ENCODE data around the gene HAGHL. TPM values are rescaled to one million over a fixed set of nuclear protein-coding genes. Genes with fewer than 3 reads are reported as not detected.

The HAGHL gene
- polyA plus RNA-seq, 1 experiment = 7.0 TPM

DNA sequence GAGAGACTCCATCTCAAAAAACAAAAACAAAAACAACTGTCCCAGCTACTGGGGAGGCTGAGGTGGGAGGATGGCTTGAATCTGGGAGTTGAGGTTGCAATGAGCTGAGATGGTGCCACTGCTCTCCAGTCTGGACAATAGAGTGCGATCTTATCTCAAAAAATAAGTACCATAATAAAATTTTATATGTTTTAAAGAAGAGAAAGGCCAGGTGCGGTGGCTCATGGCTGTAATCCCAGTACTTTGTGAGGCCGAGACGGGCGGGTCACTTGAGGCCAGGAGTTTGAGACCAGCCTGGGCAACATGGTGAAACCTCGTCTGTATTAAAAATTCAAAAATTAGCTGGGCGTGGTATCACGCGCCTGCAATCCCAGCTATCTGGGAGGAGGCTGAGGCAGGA lies 49.9 kb downstream of the HAGHL start:
- TF ChIP-seq, protein P1, sequence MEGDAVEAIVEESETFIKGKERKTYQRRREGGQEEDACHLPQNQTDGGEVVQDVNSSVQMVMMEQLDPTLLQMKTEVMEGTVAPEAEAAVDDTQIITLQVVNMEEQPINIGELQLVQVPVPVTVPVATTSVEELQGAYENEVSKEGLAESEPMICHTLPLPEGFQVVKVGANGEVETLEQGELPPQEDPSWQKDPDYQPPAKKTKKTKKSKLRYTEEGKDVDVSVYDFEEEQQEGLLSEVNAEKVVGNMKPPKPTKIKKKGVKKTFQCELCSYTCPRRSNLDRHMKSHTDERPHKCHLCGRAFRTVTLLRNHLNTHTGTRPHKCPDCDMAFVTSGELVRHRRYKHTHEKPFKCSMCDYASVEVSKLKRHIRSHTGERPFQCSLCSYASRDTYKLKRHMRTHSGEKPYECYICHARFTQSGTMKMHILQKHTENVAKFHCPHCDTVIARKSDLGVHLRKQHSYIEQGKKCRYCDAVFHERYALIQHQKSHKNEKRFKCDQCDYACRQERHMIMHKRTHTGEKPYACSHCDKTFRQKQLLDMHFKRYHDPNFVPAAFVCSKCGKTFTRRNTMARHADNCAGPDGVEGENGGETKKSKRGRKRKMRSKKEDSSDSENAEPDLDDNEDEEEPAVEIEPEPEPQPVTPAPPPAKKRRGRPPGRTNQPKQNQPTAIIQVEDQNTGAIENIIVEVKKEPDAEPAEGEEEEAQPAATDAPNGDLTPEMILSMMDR (IDR thresholded peaks at IDR 0.05; ENCODE audit: insufficient read depth, low read depth, low read length) = no peak
- ChIA-PET CTCF (interaction anchor here (0.8 to 2.0 kb wide), 3 partner anchors 9 to 65 kb away, joined by 3 to 18 read pairs (median 5); partner anchors contain the start of gene CIAO3), POLR2A (no interaction called here)

GRCh38 chr16:777826-778225 lies 50.9 kb downstream of the HAGHL start:
- Histone ChIP-seq H3K36me3 (ENCODE audit: control insufficient read depth, insufficient read depth, low read length) (no peaks in the 10 kb centered on the region), H3K4me3 (ENCODE audit: low read depth, low read length) (no peak overlapping the region), H3K27me3 (ENCODE audit: control insufficient read depth, insufficient read depth, low read length) (no peaks in the 10 kb centered on the region)
- CTCF ChIA-PET = interaction anchor here (1.1 to 2.0 kb wide), 2 partner anchors 8 to 29 kb away, joined by 3 to 18 read pairs; no protein-coding TSS in a partner anchor
- POLR2A ChIA-PET = no interaction called here
- DNase-seq (ENCODE audit: low read depth) = no peak
- TF ChIP-seq, protein P1 (IDR thresholded peaks at IDR 0.05; ENCODE audit: insufficient read depth, low read depth, low read length) = no peak

More for the DNA sequence above, 49.9 kb downstream of the HAGHL start:
- H3K4me3 ChIP-seq (ENCODE audit: low read depth, low read length) = no peak overlapping the region
- H3K27me3 ChIP-seq (ENCODE audit: control insufficient read depth, insufficient read depth, low read length) = no peaks in the 10 kb centered on the region
- no peaks in the 10 kb centered on the region for H3K36me3 ChIP-seq (ENCODE audit: control insufficient read depth, insufficient read depth, low read length)
- DNase-seq (ENCODE audit: low read depth) = no peak

DNA sequence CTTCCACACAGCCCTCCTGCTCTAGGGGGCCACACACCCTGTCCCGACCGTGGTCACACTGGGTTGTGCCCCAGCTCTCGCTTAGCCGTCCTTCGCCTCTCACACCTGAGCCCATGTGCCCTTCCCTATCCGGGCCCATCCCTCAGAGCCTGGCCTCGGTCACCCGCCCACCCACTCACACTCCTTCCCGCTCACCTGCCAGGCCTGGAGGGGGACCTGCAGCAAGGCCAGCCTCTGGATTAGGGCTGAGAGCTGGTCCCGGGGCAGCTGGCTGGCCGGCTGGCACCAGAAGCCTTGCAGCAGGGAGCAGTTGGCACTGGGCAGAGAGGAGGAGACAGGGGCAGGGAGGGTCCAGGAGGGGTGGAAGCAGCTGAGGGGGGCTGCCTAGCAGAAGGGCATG lies 51.5 kb downstream of the HAGHL start:
- POLR2A ChIA-PET = no interaction called here
- DNase-seq (ENCODE audit: low read depth) = no peak
- no peaks in the 10 kb centered on the region for H3K27me3 ChIP-seq (ENCODE audit: control insufficient read depth, insufficient read depth, low read length)
- no peak overlapping the region for H3K4me3 ChIP-seq (ENCODE audit: low read depth, low read length)
- no peaks in the 10 kb centered on the region for H3K36me3 ChIP-seq (ENCODE audit: control insufficient read depth, insufficient read depth, low read length)
- TF ChIP-seq, protein P1 (IDR thresholded peaks at IDR 0.05; ENCODE audit: insufficient read depth, low read depth, low read length) = no peak
- CTCF ChIA-PET = interaction anchor here (1.1 kb wide), 1 partner anchor 29 kb away, joined by 3 read pairs; no protein-coding TSS in a partner anchor

DNA sequence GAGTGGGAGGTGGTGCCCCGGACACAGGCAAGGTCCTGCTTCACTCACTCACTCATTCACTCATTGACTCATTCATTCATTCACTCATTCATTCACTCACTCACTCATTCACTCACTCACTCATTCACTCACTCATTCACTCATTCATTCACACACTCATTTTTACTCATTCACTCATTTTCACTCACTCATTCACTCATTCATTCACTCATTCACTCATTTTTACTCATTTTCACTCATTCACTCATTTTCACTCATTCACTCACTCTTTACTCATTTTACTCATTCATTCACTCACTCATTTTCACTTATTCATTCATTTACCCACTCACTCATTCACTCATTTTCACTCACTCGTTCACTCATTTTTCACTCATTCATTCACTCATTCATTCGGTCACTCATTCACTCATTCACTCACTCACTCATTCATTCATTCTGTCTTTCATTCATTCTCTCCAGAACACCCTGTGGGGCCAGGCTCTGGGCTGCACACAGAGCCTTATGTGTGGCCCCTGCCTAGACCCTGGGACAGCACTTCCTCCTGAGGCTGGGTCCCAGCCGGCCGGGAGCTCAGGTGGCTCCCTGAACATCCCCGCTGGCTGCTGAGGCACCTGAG lies 52.1 kb downstream of the HAGHL start:
- no peaks in the 10 kb centered on the region for H3K27me3 ChIP-seq (ENCODE audit: control insufficient read depth, insufficient read depth, low read length)
- H3K4me3 ChIP-seq (ENCODE audit: low read depth, low read length) = no peak overlapping the region
- H3K36me3 ChIP-seq (ENCODE audit: control insufficient read depth, insufficient read depth, low read length) = no peaks in the 10 kb centered on the region
- ChIA-PET POLR2A (no interaction called here), CTCF (interaction anchor here (1.1 kb wide), 1 partner anchor 30 kb away, joined by 3 read pairs; no protein-coding TSS in a partner anchor)
- TF ChIP-seq, protein P1 (IDR thresholded peaks at IDR 0.05; ENCODE audit: insufficient read depth, low read depth, low read length) = no peak
- no peak for DNase-seq (ENCODE audit: low read depth)

Small RNA genes within 50 kb of the gene (small RNA-seq; reads per million reads assigned to genes)
- not detected for gene MIR662 (ENCODE audit: insufficient read length, low read depth, low replicate concordance)

Other genes starting within 250 kb of the HAGHL start
- gene CAPN15, start 199.4 kb upstream of the HAGHL start, polyA plus RNA-seq (2011; rRNA removed) = 8.4 and 12.9 TPM in 2 replicates
- not detected in 2 replicates for gene PRR35, start 166.7 kb upstream of the HAGHL start, polyA plus RNA-seq (2011; rRNA removed)
- gene NHLRC4, start 160.1 kb upstream of the HAGHL start, polyA plus RNA-seq (2011; rRNA removed) = 0.31 and 0.66 TPM in 2 replicates
- gene PIGQ, start 157.1 kb upstream of the HAGHL start, polyA plus RNA-seq (2011; rRNA removed) = 15.4 and 26.6 TPM in 2 replicates
- gene RAB40C, start 137.0 kb upstream of the HAGHL start, polyA plus RNA-seq (2011; rRNA removed) = 6.5 and 7.6 TPM in 2 replicates
- not detected in 2 replicates for gene WFIKKN1, start 96.1 kb upstream of the HAGHL start, polyA plus RNA-seq (2011; rRNA removed)
- 77.2 and 105 TPM in 2 replicates for gene METTL26, start 90.8 kb upstream of the HAGHL start, polyA plus RNA-seq (2011; rRNA removed)
- 10.6 and 16.5 TPM in 2 replicates for gene MCRIP2, start 85.3 kb upstream of the HAGHL start, polyA plus RNA-seq (2011; rRNA removed)
- 6.2 and 10.0 TPM in 2 replicates for gene WDR90, start 77.7 kb upstream of the HAGHL start, polyA plus RNA-seq (2011; rRNA removed)
- gene RHOT2, start 59.0 kb upstream of the HAGHL start, polyA plus RNA-seq (2011; rRNA removed) = 37.1 and 81.7 TPM in 2 replicates
- gene RHBDL1, start 51.4 kb upstream of the HAGHL start, polyA plus RNA-seq (2011; rRNA removed) = 0.74 and 1.3 TPM in 2 replicates
- 75.9 and 148 TPM in 2 replicates for gene STUB1, start 46.7 kb upstream of the HAGHL start, polyA plus RNA-seq (2011; rRNA removed)
- 54.8 and 91.8 TPM in 2 replicates for gene JMJD8, start 42.8 kb upstream of the HAGHL start, polyA plus RNA-seq (2011; rRNA removed)
- 2.2 and 3.7 TPM in 2 replicates for gene WDR24, start 36.7 kb upstream of the HAGHL start, polyA plus RNA-seq (2011; rRNA removed)
- gene FBXL16, start 21.3 kb upstream of the HAGHL start, polyA plus RNA-seq (2011; rRNA removed) = 0.32 and 0.67 TPM in 2 replicates
- gene METRN, start 12.0 kb upstream of the HAGHL start, polyA plus RNA-seq (2011; rRNA removed) = 33.7 and 40.3 TPM in 2 replicates
- gene ANTKMT, start 6.0 kb upstream of the HAGHL start, polyA plus RNA-seq (2011; rRNA removed) = 7.7 and 10.7 TPM in 2 replicates
- gene CCDC78, start 663 bp upstream of the HAGHL start, polyA plus RNA-seq (2011; rRNA removed) = 0.77 and 2.4 TPM in 2 replicates
- gene CIAO3, start 13.9 kb downstream of the HAGHL start, polyA plus RNA-seq (2011; rRNA removed) = 16.1 and 23.1 TPM in 2 replicates
- 0.25 and 0.67 TPM in 2 replicates for gene MSLN, start 33.6 kb downstream of the HAGHL start, polyA plus RNA-seq (2011; rRNA removed)
- 13.7 and 24.7 TPM in 2 replicates for gene RPUSD1, start 61.3 kb downstream of the HAGHL start, polyA plus RNA-seq (2011; rRNA removed)
- 2.6 and 6.1 TPM in 2 replicates for gene CHTF18, start 61.5 kb downstream of the HAGHL start, polyA plus RNA-seq (2011; rRNA removed)
- gene GNG13, start 73.6 kb downstream of the HAGHL start, polyA plus RNA-seq (2011; rRNA removed) = not detected in 2 replicates
- 14.8 and 28.9 TPM in 2 replicates for gene LMF1, start 243.9 kb downstream of the HAGHL start, polyA plus RNA-seq (2011; rRNA removed)

Data from BJ (cell line).